Measurements from ENCODE around the gene DLG5. TPM values are rescaled to one million over a fixed set of nuclear protein-coding genes. Genes with fewer than 3 reads are reported as not detected.

Gene DLG5
- polyA plus RNA-seq, 2 of the 4 experiments (the other 2 are of a cell fraction) = 17.0 to 30.9 TPM

GRCh38 chr10:77912576-77912975 is 14.0 kb downstream of the DLG5 start:
- H3K4me3 ChIP-seq = no peak overlapping the region
- ChIA-PET POLR2A (no interaction called here), CTCF (interaction anchor here (1.0 to 3.5 kb wide), 3 partner anchors 10 to 747 kb away, joined by 3 to 16 read pairs (median 3); no protein-coding TSS in a partner anchor)
- no peaks in the 10 kb centered on the region for H3K9me3 ChIP-seq
- 96% methylated on average over 2 of the region's 2 CpGs for WGBS (ENCODE audit: missing lambda C conversion rate)
- DNase-seq (ENCODE audit: low read depth in 1 of 2, low spot score in 1 of 2) (no peak), ATAC-seq (no peak), FAIRE-seq (no peak)
- H3K4me2 ChIP-seq = no peak overlapping the region; the same call in 2 of the 3 replicates
- TF ChIP-seq EP300 (IDR thresholded peaks at IDR 0.05) = no peak
- no peak for TF ChIP-seq EHF (CRISPR knock-in tag; IDR thresholded peaks at IDR 0.05)
- TF ChIP-seq ZSCAN20 (CRISPR knock-in tag; IDR thresholded peaks at IDR 0.05) = no peak
- no peak for TF ChIP-seq ELK1 (IDR thresholded peaks at IDR 0.05; ENCODE audit: low read depth, low read length)
- no peak for TF ChIP-seq REST (IDR thresholded peaks at IDR 0.05)
- H3K4me1 ChIP-seq = peaks cover 65% of the 10 kb centered on the region
- peak overlapping the region; percentile 86 to 93 for H3K27ac ChIP-seq

- peak; percentile 87 to 93 for DNase-seq (ENCODE audit: low read depth in 1 of 2, low spot score in 1 of 2)
- peak; percentile 88 to 91 for ATAC-seq
- Histone ChIP-seq H3K27ac (peak overlapping the region; percentile 86 to 93), H3K4me1 (peaks cover 73% of the 10 kb centered on the region), H3K4me2 (peak overlapping the region; percentile 77), H3K9me3 (no peaks in the 10 kb centered on the region), H3K4me3 (no peak overlapping the region)
- CTCF ChIA-PET = interaction anchor here (0.6 to 3.5 kb wide), 6 partner anchors 11 to 746 kb away, joined by 3 to 16 read pairs (median 3); no protein-coding TSS in a partner anchor
- 28% methylated on average over 7 of the region's 7 CpGs for WGBS (ENCODE audit: missing lambda C conversion rate)
- POLR2A ChIA-PET = no interaction called here
- FAIRE-seq = no peak
- TF ChIP-seq SMC3 (IDR thresholded peaks at IDR 0.05) = peak; percentile 24; the same call in 1 of the 3 replicates
- no peak for TF ChIP-seq FOSB (CRISPR knock-in tag; IDR thresholded peaks at IDR 0.05)
- no peak for TF ChIP-seq PBX3 (IDR thresholded peaks at IDR 0.05)
- no peak for TF ChIP-seq ESRRA (IDR thresholded peaks at IDR 0.05; ENCODE audit: borderline replicate concordance, low read length)
- no peak for TF ChIP-seq REST (IDR thresholded peaks at IDR 0.05)
- TF ChIP-seq ZC3H11A (IDR thresholded peaks at IDR 0.05) = no peak
- no peak for TF ChIP-seq RNF2 (IDR thresholded peaks at IDR 0.05; ENCODE audit: borderline replicate concordance, low read depth)
- TF ChIP-seq ATOH8 (CRISPR knock-in tag; IDR thresholded peaks at IDR 0.05; ENCODE audit: low read depth) = no peak
- TF ChIP-seq KDM5A (IDR thresholded peaks at IDR 0.05) = no peak
- TF ChIP-seq BHLHE40 (IDR thresholded peaks at IDR 0.05; ENCODE audit: low read depth, low read length) = no peak
- TF ChIP-seq TFCP2L1 (CRISPR knock-in tag; IDR thresholded peaks at IDR 0.05) = no peak
- TF ChIP-seq HOXA7 (CRISPR knock-in tag; IDR thresholded peaks at IDR 0.05) = no peak
- no peak for TF ChIP-seq CHD2 (IDR thresholded peaks at IDR 0.05; ENCODE audit: low read length, partially characterized antibody)
- no peak for TF ChIP-seq RARB (CRISPR knock-in tag; IDR thresholded peaks at IDR 0.05)
- TF ChIP-seq RCOR1 (IDR thresholded peaks at IDR 0.05; ENCODE audit: low read depth, low read length) = no peak
- no peak for TF ChIP-seq CBX8 (IDR thresholded peaks at IDR 0.05)
- TF ChIP-seq MYC (IDR thresholded peaks at IDR 0.05; ENCODE audit: borderline replicate concordance, low read length) = 0 out of 2 replicates have a peak, but pooled peaks have one; percentile 45
- no peak for TF ChIP-seq E2F6 (IDR thresholded peaks at IDR 0.05; ENCODE audit: borderline replicate concordance, low read depth)
- TF ChIP-seq TP53 (CRISPR knock-in tag; IDR thresholded peaks at IDR 0.05) = no peak
- TF ChIP-seq HDAC2 (IDR thresholded peaks at IDR 0.05) = no peak
- TF ChIP-seq JUNB (IDR thresholded peaks at IDR 0.05) = peak; percentile 59
Observed at GRCh38 chr10:77911535-77912123, 14.9 kb downstream of the DLG5 start.

All from A549 (cell line).